Liver (tissue), 9 donors: ENCODE results near the gene AUP1. TPM values are rescaled to one million over a fixed set of nuclear protein-coding genes. Genes with fewer than 3 reads are reported as not detected.

Experiments
- DNase-seq: peaks from one replicate; pipeline ENCODE4 v3.0.0-alpha.2; 2017; ENCODE audit warnings: low spot score
- H3K27ac ChIP-seq, 2 donors: one replicate each; pipeline ENCODE4 v1.7.0; 2013; ENCODE audit warnings: inconsistent platforms in 2 of 2, low read length in 2 of 2, control low read depth in 1 of 2, low read depth in 1 of 2, mild to moderate bottlenecking in 1 of 2
- H3K27me3 ChIP-seq, 4 donors: one replicate each; pipeline versions ENCODE4 v1.6.1 to v1.7.0; 2013; ENCODE audit warnings: low read length in 3 of 4, inconsistent platforms in 1 of 4, mild to moderate bottlenecking in 1 of 4, moderate library complexity in 1 of 4; ENCODE audit not compliant: control insufficient read depth in 4 of 4, insufficient read depth in 4 of 4
- H3K36me3 ChIP-seq, 4 donors: one replicate each; pipeline versions ENCODE4 v1.6.1 to v1.7.0; 2013; ENCODE audit warnings: low read length in 3 of 4, mild to moderate bottlenecking in 3 of 4, low read depth in 1 of 4, moderate library complexity in 1 of 4; ENCODE audit not compliant: control insufficient read depth in 4 of 4, insufficient read depth in 3 of 4
- H3K4me1 ChIP-seq, 4 donors: one replicate each; pipeline versions ENCODE4 v1.6.1 to v1.7.0; 2013; ENCODE audit warnings: low read length in 3 of 4, mild to moderate bottlenecking in 3 of 4, moderate library complexity in 1 of 4; ENCODE audit not compliant: control insufficient read depth in 4 of 4, insufficient read depth in 4 of 4
- H3K4me3 ChIP-seq, 3 donors: one replicate each; pipeline versions ENCODE4 v1.6.1 to v1.7.0; 2013; ENCODE audit warnings: low read length in 3 of 3, control low read depth in 1 of 3, low read depth in 1 of 3, mild to moderate bottlenecking in 1 of 3
- H3K9ac ChIP-seq, 2 donors: one replicate each; pipeline ENCODE4 v1.7.0; 2013; ENCODE audit warnings: low read length in 2 of 2, mild to moderate bottlenecking in 2 of 2, moderate library complexity in 2 of 2, control low read depth in 1 of 2, low read depth in 1 of 2
- H3K9me3 ChIP-seq, 4 donors: one replicate each; pipeline versions ENCODE4 v1.6.1 to v1.7.0; 2013; ENCODE audit warnings: low read length in 3 of 4; ENCODE audit not compliant: control insufficient read depth in 4 of 4
- CTCF ChIP-seq: fragments of 150-350 bp; IDR thresholded peaks from 2 replicates; pipeline ENCODE4 v1.5.1; 2017; ENCODE audit warnings: improper control_type of control experiment, low read depth, low read length; ENCODE audit not compliant: missing input control
- EGR1 ChIP-seq, 2 donors: IDR thresholded peaks; 2 replicates each; pipeline ENCODE4 v1.6.1; 2016 to 2018; ENCODE audit warnings: antibody characterized with exemption in 2 of 2, low read depth in 2 of 2
- GABPA ChIP-seq, 2 donors: IDR thresholded peaks in 1 of 2; conservative IDR thresholded peaks in 1 of 2; 2 replicates each; pipeline ENCODE4 v1.6.1; 2016; ENCODE audit warnings: antibody characterized with exemption in 2 of 2, mild to moderate bottlenecking in 1 of 2, moderate library complexity in 1 of 2
- HNF4A ChIP-seq, 2 donors: conservative IDR thresholded peaks; 2 replicates each; pipeline ENCODE4 v1.6.1; 2016; ENCODE audit warnings: antibody characterized with exemption in 2 of 2, mild to moderate bottlenecking in 2 of 2
- HNF4G ChIP-seq: IDR thresholded peaks from 2 replicates; pipeline ENCODE4 v1.6.1; 2016; ENCODE audit warnings: antibody characterized with exemption
- MAX ChIP-seq: IDR thresholded peaks from 2 replicates; pipeline ENCODE4 v1.6.1; 2016; ENCODE audit warnings: antibody characterized with exemption
- RAD21 ChIP-seq, 2 donors: IDR thresholded peaks; 2 replicates each; pipeline ENCODE4 v1.6.1; 2016; ENCODE audit warnings: antibody characterized with exemption in 2 of 2, mild to moderate bottlenecking in 2 of 2
- REST ChIP-seq: IDR thresholded peaks from 2 replicates; pipeline ENCODE4 v1.6.1; 2016; ENCODE audit warnings: antibody characterized with exemption, mild to moderate bottlenecking
- RXRA ChIP-seq, 2 donors: IDR thresholded peaks; 2 replicates each; pipeline ENCODE4 v1.6.1; 2017 to 2018; ENCODE audit warnings: antibody characterized with exemption in 2 of 2, mild to moderate bottlenecking in 1 of 2
- SP1 ChIP-seq: IDR thresholded peaks from 2 replicates; pipeline ENCODE4 v1.6.1; 2018; ENCODE audit warnings: antibody characterized with exemption, mild to moderate bottlenecking
- YY1 ChIP-seq: IDR thresholded peaks from 2 replicates; pipeline ENCODE4 v1.6.1; 2016; ENCODE audit warnings: antibody characterized with exemption, mild to moderate bottlenecking
- WGBS: extraction: QIAGEN DNeasy Blood & Tissue Kit; methylation state at CpG from one replicate; pipeline ENCODE4 v1.1.7; 2013; 5-methylcytosine and 5-hydroxymethylcytosine counted together
- polyA plus RNA-seq, 2 donors: library from polyadenylated mRNA; stranded (reverse) in 1 of 2; unstranded in 1 of 2; fragments of 200-250 nt in 1 of 2; fragments of >200 nt in 1 of 2; fragmentation: Nextera tagmentation in 1 of 2; extraction: Ambion mirVana in 1 of 2; gene quantifications; one replicate each; pipeline versions ENCODE4 v1.2.1 to v1.2.3, GENCODE V29; 2013 to 2015
- total RNA-seq, 2 donors: library from RNA; depleted of rRNA; stranded (reverse); fragments of >200 nt; gene quantifications; one replicate each; pipeline ENCODE4 v1.2.3, GENCODE V29; 2014
- TF ChIP-seq, protein P1 (sequence below): IDR thresholded peaks from 2 replicates; pipeline ENCODE4 v1.6.1; 2016; ENCODE audit warnings: antibody characterized with exemption
- donor health status: healthy.
- donor health status: healthy.
- donor health status: healthy.
- donor health status: healthy.
- donor health status: healthy.

The AUP1 gene
- total and polyA plus RNA-seq, 4 donors, result 62.6 to 126 (median 109) TPM

- Histone ChIP-seq H3K9me3 (no peaks in the 10 kb centered on the region), H3K4me3 (no peak overlapping the region), H3K4me1 (peaks cover 8 to 26% (median 19%) of the 10 kb centered on the region in 4 donors), H3K36me3 (peaks cover 5 to 15% (median 7%) of the 10 kb centered on the region in 4 donors), H3K27ac (no peak overlapping the region), H3K27me3 (no peaks in the 10 kb centered on the region), H3K9ac (no peak overlapping the region)
- WGBS, result 89% methylated on average over 7 of the region's 7 CpGs
- DNase-seq, result no peak
- no peak for TF ChIP-seq REST
- TF ChIP-seq GABPA (IDR thresholded peaks at IDR 0.05 in 1 of 2, conservative IDR thresholded peaks at IDR 0.05 in 1 of 2), result no peak
- TF ChIP-seq HNF4G, result no peak
- no peak for TF ChIP-seq RXRA (IDR thresholded peaks at IDR 0.05)
- TF ChIP-seq SP1, result no peak
These were observed 2.2 kb upstream of the AUP1 start for GRCh38 chr2:74531666-74532065.

DNA sequence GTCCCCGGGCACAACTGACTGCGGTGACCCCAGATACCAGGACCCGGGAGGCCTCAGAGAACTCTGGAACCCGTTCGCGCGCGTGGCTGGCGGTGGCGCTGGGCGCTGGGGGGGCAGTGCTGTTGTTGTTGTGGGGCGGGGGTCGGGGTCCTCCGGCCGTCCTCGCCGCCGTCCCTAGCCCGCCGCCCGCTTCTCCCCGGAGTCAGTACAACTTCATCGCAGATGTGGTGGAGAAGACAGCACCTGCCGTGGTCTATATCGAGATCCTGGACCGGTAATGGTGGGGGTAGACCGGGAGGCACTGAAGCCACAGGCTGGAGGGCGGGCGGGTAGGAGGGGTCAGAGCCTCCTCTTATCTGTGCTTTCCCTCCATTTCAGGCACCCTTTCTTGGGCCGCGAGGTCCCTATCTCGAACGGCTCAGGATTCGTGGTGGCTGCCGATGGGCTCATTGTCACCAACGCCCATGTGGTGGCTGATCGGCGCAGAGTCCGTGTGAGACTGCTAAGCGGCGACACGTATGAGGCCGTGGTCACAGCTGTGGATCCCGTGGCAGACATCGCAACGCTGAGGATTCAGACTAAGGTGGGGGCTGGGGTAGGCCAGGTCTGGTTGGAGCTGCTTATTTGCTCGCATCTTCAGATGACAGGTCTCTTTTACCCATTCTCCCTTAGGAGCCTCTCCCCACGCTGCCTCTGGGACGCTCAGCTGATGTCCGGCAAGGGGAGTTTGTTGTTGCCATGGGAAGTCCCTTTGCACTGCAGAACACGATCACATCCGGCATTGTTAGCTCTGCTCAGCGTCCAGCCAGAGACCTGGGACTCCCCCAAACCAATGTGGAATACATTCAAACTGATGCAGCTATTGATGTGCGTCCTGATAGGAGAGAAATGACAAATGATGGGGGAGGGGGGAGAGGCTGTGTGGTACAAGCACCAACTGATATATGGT lies 1.0 kb upstream of the AUP1 start:
- WGBS, result 8% methylated on average over 54 of the region's 54 CpGs
- H3K9ac ChIP-seq, result peak overlapping the region; percentile 15 to 48
- H3K27me3 ChIP-seq, result no peaks in the 10 kb centered on the region
- TF ChIP-seq YY1 (no peak), HNF4G (no peak), SP1 (no peak), EGR1 (IDR thresholded peaks at IDR 0.05; ENCODE audit: low read depth in 2 of 2) (no peak), MAX (no peak), CTCF (no peak), RXRA (IDR thresholded peaks at IDR 0.05) (no peak), HNF4A (conservative IDR thresholded peaks at IDR 0.05) (no peak), GABPA (IDR thresholded peaks at IDR 0.05 in 1 of 2, conservative IDR thresholded peaks at IDR 0.05 in 1 of 2) (no peak), RAD21 (IDR thresholded peaks at IDR 0.05) (no peak)
- TF ChIP-seq, protein P1, sequence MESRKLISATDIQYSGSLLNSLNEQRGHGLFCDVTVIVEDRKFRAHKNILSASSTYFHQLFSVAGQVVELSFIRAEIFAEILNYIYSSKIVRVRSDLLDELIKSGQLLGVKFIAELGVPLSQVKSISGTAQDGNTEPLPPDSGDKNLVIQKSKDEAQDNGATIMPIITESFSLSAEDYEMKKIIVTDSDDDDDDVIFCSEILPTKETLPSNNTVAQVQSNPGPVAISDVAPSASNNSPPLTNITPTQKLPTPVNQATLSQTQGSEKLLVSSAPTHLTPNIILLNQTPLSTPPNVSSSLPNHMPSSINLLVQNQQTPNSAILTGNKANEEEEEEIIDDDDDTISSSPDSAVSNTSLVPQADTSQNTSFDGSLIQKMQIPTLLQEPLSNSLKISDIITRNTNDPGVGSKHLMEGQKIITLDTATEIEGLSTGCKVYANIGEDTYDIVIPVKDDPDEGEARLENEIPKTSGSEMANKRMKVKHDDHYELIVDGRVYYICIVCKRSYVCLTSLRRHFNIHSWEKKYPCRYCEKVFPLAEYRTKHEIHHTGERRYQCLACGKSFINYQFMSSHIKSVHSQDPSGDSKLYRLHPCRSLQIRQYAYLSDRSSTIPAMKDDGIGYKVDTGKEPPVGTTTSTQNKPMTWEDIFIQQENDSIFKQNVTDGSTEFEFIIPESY, result no peak
- peaks cover 9 to 26% (median 17%) of the 10 kb centered on the region in 4 donors for H3K36me3 ChIP-seq
- peak; percentile 84 for DNase-seq
- peak overlapping the region; percentile 65 to 85 for H3K27ac ChIP-seq
- no peaks in the 10 kb centered on the region for H3K9me3 ChIP-seq
- H3K4me3 ChIP-seq, result peak overlapping the region; percentile 62 to 74 (median 67)
- peaks cover 8 to 26% (median 19%) of the 10 kb centered on the region in 4 donors for H3K4me1 ChIP-seq
